GM10248 (cell line): ENCODE results near the gene PRDM16.

Experiments
- CTCF ChIA-PET: fragments of 300-600 bp; sonication (Branson Sonifier 250); formaldehyde crosslinking; extraction: SDS; loops from one replicate; lab custom pipeline; 2021; ENCODE audit warnings: antibody characterized with exemption; lab: Yijun Ruan, JAX
- POLR2A ChIA-PET: fragments of 350-650 bp; sonication (Branson Sonifier 250); formaldehyde crosslinking; extraction: SDS; loops from one replicate; lab custom pipeline; 2020; ENCODE audit warnings: antibody characterized with exemption; lab: Yijun Ruan, JAX
- DNase-seq: peaks from one replicate; pipeline ENCODE4 v3.0.0; 2012; ENCODE audit errors: extremely low spot score
- CTCF ChIP-seq: IDR thresholded peaks from 2 replicates; pipeline ENCODE4 v1.5.1; 2012; ENCODE audit warnings: mild to moderate bottlenecking, low read depth; ENCODE audit errors: extremely low read depth, missing control alignments, control extremely low read depth

PRDM16 gene

GRCh38 chr1:3337798-3338724, 269.1 kb downstream of the PRDM16 start:
- no peak for TF ChIP-seq CTCF
- ChIA-PET POLR2A (no interaction called here), CTCF (no interaction called here)
- no peak for DNase-seq

- DNase-seq, result no peak
- CTCF ChIA-PET, result no interaction called here
- TF ChIP-seq CTCF, result no peak
- POLR2A ChIA-PET, result no interaction called here
These were observed 269.7 kb downstream of the PRDM16 start for GRCh38 chr1:3338725-3339070.

GRCh38 chr1:3339856-3340255, 270.9 kb downstream of the PRDM16 start:
- no peak for DNase-seq
- no peak for TF ChIP-seq CTCF
- POLR2A ChIA-PET, result no interaction called here
- CTCF ChIA-PET, result no interaction called here

GRCh38 chr1:3340548-3341235, 271.7 kb downstream of the PRDM16 start:
- CTCF ChIA-PET, result no interaction called here
- DNase-seq, result no peak
- TF ChIP-seq CTCF, result no peak
- POLR2A ChIA-PET, result no interaction called here

- TF ChIP-seq CTCF, result no peak
- DNase-seq, result no peak
- ChIA-PET CTCF (no interaction called here), POLR2A (no interaction called here)
These were observed 272.4 kb downstream of the PRDM16 start for GRCh38 chr1:3341236-3341994.

- POLR2A ChIA-PET, result no interaction called here
- CTCF ChIA-PET, result no interaction called here
- no peak for TF ChIP-seq CTCF
- no peak for DNase-seq
These were observed 274.0 kb downstream of the PRDM16 start for GRCh38 chr1:3342960-3343359.
